Activated T-helper 2 cell treated with anti-CD3 and anti-CD28 coated beads, Interferon-gamma antibody, Interleukin-2, Interleukin-4, amounts not matched to agents 10 μg/mL and 5 μg/mL and 100 μg/mL, durations not matched to agents 14 hours and 24 hours and 36 hours (primary cell): Measurements from ENCODE around the gene EDC3. TPM values are rescaled to one million over a fixed set of nuclear protein-coding genes. Genes with fewer than 3 reads are reported as not detected.

Experiments used
- DNase-seq: peaks from one replicate; pipeline ENCODE4 v3.0.0; 2021; ENCODE audit warnings: low spot score
- H3K27ac Mint-ChIP-seq: one replicate; pipeline ENCODE4 v1.8.0; 2021; ENCODE audit warnings: mixed read lengths
- H3K27me3 Mint-ChIP-seq: one replicate; pipeline ENCODE4 v1.8.0; 2021; ENCODE audit warnings: low read depth, mixed read lengths
- H3K36me3 Mint-ChIP-seq: one replicate; pipeline ENCODE4 v1.8.0; 2021; ENCODE audit warnings: low read depth, mixed read lengths
- H3K4me1 Mint-ChIP-seq: one replicate; pipeline ENCODE4 v1.8.0; 2021; ENCODE audit warnings: low read depth, mixed read lengths
- H3K4me3 Mint-ChIP-seq: one replicate; pipeline ENCODE4 v1.8.0; 2021; ENCODE audit warnings: low read depth, mild to moderate bottlenecking, moderate library complexity, mixed read lengths
- H3K9me3 Mint-ChIP-seq: one replicate; pipeline ENCODE4 v1.8.0; 2021; ENCODE audit warnings: mixed read lengths
- intact Hi-C: fragments of 100-400 bp; cut with micrococcal nuclease; formaldehyde crosslinking; loops from one replicate; pipeline ENCODE4 v1.15.1; 2023
- total RNA-seq: library from RNA; stranded (reverse); gene quantifications from 2 replicates; pipeline ENCODE4 v1.2.3, GENCODE V29; 2022

The EDC3 gene
- total RNA-seq, 1 donor from 2014 or later = 49.3 TPM

DNA sequence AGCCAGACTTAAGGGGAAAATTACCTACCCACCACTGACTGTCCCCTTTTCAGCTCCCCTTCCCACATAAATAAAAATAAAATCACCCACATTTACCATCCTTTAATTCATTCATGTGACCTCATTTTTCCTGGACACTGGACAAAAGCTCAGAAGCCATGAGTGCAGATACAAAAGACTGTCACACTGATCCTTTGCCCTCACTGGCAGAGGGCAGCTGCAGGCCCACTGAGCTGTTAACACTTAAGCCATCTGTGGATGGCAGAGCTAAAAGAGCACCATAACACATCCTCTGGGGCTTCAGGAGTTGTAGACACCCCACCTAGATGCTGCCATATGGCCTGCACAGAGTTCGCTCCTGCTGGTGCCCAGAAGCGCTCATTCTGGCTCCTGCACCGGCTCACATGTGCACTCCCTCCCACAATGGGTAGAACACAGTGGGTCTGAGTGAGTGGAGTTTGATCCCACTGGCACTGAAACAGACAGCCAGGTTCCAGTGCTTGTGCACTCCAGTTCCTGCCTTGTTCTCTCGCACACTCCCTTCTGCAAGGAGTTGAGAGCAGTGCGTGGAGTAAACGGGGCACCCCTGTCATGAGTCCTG lies 38.8 kb downstream of the EDC3 start:
- DNase-seq = no peak
- H3K27ac Mint-ChIP-seq = peak overlapping the region; percentile 47
- peaks cover 35% of the 10 kb centered on the region for H3K4me1 Mint-ChIP-seq
- H3K9me3 Mint-ChIP-seq = no peaks in the 10 kb centered on the region
- intact Hi-C loops = loop anchor here (5.0 kb wide), 1 partner anchor 40 kb away; the partner anchor contains the start of gene EDC3
- no peaks in the 10 kb centered on the region for H3K27me3 Mint-ChIP-seq
- no peak overlapping the region for H3K4me3 Mint-ChIP-seq
- H3K36me3 Mint-ChIP-seq = peaks cover 16% of the 10 kb centered on the region

DNA sequence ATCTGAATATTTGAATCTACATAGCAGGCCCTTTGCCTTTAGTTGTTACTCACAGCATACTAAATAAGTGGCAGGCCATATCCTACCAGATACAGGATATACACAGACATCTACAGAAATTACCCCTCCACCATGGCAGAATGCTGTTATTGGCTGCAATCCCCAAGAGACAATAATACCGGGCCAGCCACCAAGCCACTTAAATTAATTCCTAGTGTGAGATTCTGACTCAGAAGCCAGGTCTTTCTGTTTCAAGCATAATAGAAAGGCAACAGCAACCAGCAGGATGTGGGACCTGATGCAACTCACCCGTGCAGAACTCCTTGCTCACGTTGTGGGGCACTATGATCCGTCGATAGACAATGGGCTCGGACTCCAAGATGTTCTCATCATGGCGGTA lies 40.4 kb downstream of the EDC3 start:
- Mint-ChIP-seq H3K27ac (peak overlapping the region; percentile 63), H3K9me3 (no peaks in the 10 kb centered on the region), H3K4me1 (peaks cover 35% of the 10 kb centered on the region), H3K36me3 (peaks cover 20% of the 10 kb centered on the region), H3K4me3 (no peak overlapping the region), H3K27me3 (no peaks in the 10 kb centered on the region)
- intact Hi-C loops = loop anchor here (5.0 kb wide), 1 partner anchor 42 kb away; the partner anchor contains the start of gene EDC3
- DNase-seq = no peak

DNA sequence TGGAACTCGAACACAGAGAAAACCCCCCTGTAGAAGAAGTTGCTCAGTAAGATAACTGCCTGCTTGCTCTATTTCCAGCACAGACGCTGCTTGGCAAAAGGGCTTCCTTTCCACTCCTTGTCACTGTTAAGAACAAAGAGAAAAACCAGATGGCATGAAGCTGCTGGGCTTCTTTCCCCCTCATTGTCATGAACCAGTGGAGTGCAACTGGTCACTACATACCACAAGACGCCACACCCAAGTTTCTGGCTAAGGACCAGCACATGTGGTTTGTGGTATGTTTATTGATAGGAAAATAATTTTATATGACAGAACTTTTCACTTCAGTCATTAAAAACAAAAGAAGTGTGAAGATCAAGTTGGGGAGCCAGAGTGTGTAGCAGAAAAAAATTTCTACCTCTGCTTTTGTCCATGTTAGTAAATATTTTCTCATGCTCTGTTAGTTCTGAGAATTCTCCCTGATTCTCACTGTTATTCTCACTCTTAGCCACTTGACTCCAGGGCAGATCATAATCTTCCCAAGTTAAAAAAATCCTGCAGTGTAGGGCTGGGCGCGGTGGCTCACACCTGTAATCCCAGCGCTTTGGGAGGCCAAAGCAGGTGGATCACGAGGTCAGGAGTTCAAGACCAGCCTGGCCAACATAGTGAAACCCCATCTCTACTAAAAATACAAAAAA lies 42.3 kb downstream of the EDC3 start:
- H3K27me3 Mint-ChIP-seq = no peaks in the 10 kb centered on the region
- peaks cover 35% of the 10 kb centered on the region for H3K4me1 Mint-ChIP-seq
- H3K4me3 Mint-ChIP-seq = no peak overlapping the region
- no peak for DNase-seq
- intact Hi-C loops = no loop called here
- H3K9me3 Mint-ChIP-seq = no peaks in the 10 kb centered on the region
- no peak overlapping the region for H3K27ac Mint-ChIP-seq
- H3K36me3 Mint-ChIP-seq = peaks cover 22% of the 10 kb centered on the region

DNA sequence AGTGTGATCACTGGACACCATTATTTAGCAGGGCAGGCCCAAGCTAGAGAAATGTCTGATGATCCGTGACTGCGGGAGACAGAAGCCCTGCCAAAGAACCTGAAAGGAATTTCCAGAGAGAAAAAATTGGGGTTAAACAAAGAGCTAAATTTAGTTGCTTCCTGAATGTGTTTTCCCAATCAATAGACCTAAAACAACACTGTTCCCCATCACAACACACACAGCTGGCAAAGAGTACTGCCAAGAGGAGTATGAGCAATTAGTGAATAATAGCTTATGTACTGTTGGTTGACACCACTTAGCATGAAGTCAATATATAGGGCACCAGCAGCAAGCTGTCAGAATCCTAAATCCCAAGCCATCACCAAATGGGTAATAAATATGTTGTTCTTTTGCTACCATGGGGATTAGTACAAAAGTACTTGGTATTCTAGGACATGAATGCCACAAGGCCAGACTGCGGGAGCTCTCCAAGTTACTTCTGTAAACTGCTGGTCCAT lies 44.5 kb downstream of the EDC3 start:
- H3K36me3 Mint-ChIP-seq = peaks cover 23% of the 10 kb centered on the region
- peaks cover 15% of the 10 kb centered on the region for H3K4me1 Mint-ChIP-seq
- no peak overlapping the region for H3K4me3 Mint-ChIP-seq
- intact Hi-C loops = no loop called here
- no peak overlapping the region for H3K27ac Mint-ChIP-seq
- no peak for DNase-seq
- no peaks in the 10 kb centered on the region for H3K9me3 Mint-ChIP-seq
- H3K27me3 Mint-ChIP-seq = no peaks in the 10 kb centered on the region

DNA sequence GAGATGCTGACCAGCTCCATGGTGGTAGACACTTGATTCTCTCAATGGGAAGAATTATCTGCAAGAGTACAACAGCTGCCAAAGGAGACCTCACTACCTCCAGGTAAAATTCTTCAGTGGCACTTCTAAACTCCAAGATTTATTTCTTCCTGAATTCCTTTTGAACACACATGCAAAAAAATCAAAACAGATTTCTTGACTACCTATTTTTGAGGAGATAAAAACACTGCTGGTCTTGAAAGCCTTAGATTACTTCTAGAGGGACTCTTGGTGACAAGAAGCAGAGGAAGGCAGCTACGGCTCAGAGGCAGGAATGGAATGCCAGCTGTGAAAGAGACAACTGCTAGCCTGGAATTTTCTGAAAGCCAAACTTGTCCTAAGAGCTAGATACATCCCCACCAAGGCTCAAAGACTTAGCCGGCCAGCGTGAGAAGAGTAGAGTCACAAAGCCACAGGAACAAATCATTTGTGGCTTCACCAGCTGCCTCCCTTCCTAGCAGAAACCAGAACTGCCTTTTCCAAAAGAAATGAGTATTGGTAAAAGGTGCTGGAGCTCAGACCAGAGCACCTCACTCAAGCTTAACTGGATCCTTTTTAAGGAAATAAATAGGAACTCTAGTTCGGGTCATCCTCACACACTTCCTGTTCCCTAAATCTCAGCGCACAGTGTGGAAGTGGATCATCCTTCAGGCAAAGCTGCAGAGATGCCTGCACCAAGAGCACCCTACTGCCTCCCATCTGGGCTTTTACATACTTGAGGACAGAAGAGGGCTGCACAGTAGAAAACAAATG lies 47.6 kb downstream of the EDC3 start:
- no peak for DNase-seq
- Mint-ChIP-seq H3K4me3 (no peak overlapping the region), H3K27me3 (no peaks in the 10 kb centered on the region), H3K9me3 (no peaks in the 10 kb centered on the region), H3K4me1 (no peaks in the 10 kb centered on the region), H3K36me3 (peaks cover 13% of the 10 kb centered on the region), H3K27ac (no peak overlapping the region)
- intact Hi-C loops = no loop called here

DNA sequence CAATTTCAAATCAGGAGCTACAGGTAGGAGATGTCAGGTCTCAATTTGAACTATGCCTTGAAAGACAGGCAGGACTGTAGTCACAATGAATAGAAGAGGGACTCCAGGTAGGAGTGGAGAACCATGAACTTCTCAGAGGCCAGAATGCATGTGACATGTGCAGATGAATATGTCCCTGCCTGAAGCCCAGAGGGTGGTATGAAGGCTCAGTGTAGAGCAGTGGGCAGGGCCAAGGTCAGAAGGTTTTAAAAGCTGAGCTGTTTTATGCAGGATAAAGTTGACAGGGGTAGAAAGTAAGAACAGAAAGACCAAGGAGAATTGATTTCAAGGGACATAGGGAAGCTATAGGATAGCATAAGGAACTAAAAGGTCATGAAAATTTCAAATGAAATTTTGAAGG lies 49.3 kb downstream of the EDC3 start:
- H3K9me3 Mint-ChIP-seq = no peaks in the 10 kb centered on the region
- H3K27ac Mint-ChIP-seq = no peak overlapping the region
- intact Hi-C loops = no loop called here

DNA sequence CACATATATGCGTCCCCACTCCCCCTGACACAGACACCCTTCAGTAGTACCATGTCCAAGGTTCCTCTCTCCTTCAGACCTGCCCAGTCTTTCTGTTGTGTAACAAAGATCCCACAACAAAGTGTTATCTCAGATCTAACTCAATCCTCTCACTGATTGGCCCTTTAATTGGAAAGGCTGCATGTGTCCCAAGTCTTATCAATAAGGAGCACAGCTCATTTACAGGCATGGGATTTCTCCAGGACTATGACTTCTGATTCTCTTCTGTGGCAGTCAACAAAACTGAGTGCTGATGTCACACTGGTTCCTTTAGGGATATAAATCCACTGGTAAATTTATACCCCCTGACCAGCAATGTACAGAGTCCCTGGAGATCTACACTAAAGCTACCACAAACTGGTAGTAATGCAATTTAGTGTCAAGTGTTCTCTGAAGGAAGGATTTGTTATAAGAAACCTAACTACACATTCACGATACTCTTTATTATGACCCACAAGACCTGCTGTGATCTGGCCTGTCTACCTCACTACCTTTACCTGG lies 52.1 kb downstream of the EDC3 start:
- peaks cover 10% of the 10 kb centered on the region for H3K4me1 Mint-ChIP-seq
- H3K4me3 Mint-ChIP-seq = no peak overlapping the region
- H3K27ac Mint-ChIP-seq = no peak overlapping the region
- DNase-seq = no peak
- peaks cover 23% of the 10 kb centered on the region for H3K36me3 Mint-ChIP-seq
- H3K27me3 Mint-ChIP-seq = no peaks in the 10 kb centered on the region
- intact Hi-C loops = no loop called here
- no peaks in the 10 kb centered on the region for H3K9me3 Mint-ChIP-seq

More for the DNA sequence above, 49.3 kb downstream of the EDC3 start:
- Mint-ChIP-seq H3K36me3 (peaks cover 11% of the 10 kb centered on the region), H3K27me3 (no peaks in the 10 kb centered on the region), H3K4me1 (peaks cover 7% of the 10 kb centered on the region), H3K4me3 (no peak overlapping the region)
- no peak for DNase-seq

DNA sequence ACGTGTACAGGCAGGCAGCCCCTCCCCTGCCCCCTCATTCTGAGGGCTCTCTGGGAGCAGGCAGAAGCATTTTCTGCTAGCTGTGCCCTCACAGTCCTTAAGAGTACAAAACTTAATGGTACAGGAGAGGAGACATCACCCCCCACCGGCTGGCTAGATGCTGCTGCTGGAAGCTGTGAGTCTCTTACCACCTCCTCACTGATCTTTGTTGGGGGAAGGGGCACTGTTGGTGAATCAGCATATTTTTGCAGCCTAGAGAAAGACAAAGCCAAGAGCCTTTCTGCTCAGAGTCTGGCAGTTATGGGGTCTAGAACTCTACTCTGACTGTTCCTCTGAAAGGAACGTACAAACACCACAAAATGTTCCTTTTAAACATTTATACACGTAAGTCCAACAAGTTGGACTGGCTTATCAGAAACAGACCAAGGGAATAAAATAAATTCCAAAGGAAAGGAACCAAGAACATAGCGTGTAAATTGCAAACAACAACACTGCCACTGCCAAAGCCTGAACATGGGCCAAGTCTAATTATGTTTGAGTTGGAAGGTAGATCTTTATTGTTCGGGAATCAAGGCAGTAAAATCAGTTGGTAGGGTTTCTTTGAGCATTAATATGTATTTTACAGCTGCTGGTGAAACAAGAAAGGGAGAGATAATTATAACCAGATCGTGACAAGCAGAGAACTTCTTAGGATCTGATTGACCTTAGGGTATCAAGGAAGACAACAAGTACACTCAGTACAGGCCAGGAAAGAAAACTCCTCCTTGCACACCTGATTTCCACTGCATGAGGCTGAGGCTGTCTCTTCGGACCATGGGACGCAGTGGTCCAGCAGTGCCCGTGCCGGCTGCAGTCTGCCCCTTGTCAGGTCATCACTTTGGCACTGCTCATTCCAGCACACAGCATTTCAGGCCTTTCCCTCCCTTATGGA lies 52.8 kb downstream of the EDC3 start:
- no peak overlapping the region for H3K4me3 Mint-ChIP-seq
- DNase-seq = no peak
- intact Hi-C loops = no loop called here
- peaks cover 26% of the 10 kb centered on the region for H3K36me3 Mint-ChIP-seq
- peaks cover 10% of the 10 kb centered on the region for H3K4me1 Mint-ChIP-seq
- H3K27ac Mint-ChIP-seq = no peak overlapping the region
- no peaks in the 10 kb centered on the region for H3K9me3 Mint-ChIP-seq
- H3K27me3 Mint-ChIP-seq = no peaks in the 10 kb centered on the region

DNA sequence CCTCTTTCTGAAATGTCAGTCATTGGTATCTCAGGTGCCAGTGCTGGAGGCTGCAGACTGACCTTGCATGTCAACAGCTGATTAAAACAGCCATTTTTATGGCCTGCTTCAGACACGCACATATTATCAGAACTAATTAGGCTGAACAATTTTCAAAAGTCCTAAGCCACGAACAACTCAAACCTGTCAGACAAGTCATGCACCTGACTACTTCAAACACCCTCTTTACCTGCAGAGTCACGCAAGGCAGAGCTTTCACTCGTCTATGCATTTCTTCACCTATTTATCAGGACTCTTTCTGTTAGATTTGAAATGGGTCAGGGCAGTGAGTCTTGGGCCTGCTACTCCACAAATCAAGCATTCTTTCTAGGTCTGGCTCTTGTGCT lies 53.5 kb downstream of the EDC3 start:
- Mint-ChIP-seq H3K4me1 (peaks cover 10% of the 10 kb centered on the region), H3K4me3 (no peak overlapping the region), H3K36me3 (peaks cover 29% of the 10 kb centered on the region), H3K27ac (no peak overlapping the region), H3K9me3 (no peaks in the 10 kb centered on the region), H3K27me3 (no peaks in the 10 kb centered on the region)
- intact Hi-C loops = no loop called here
- DNase-seq = no peak

DNA sequence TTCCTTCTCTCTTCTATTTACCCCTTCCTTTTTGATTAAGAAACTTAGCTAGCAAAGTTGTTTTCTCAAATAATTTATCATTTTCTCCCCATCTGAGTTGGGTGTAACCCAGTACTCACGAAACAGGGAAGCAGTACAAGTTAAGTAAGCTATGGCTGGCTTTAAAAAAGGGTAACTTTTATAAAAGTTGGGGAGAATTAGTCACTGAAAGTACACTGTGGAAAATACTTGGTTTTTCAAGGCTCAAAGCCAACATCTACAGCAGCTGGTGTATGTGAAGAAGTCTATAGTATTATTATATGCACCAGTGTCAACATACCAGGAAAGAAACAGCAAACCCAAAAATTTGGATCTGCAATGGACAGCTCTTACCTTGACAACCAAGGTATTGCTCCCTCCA lies 54.7 kb downstream of the EDC3 start:
- DNase-seq = no peak
- H3K4me1 Mint-ChIP-seq = peaks cover 10% of the 10 kb centered on the region
- H3K27me3 Mint-ChIP-seq = no peaks in the 10 kb centered on the region
- H3K36me3 Mint-ChIP-seq = peaks cover 31% of the 10 kb centered on the region
- H3K27ac Mint-ChIP-seq = peak overlapping the region; percentile 38
- no peaks in the 10 kb centered on the region for H3K9me3 Mint-ChIP-seq
- H3K4me3 Mint-ChIP-seq = no peak overlapping the region
- intact Hi-C loops = no loop called here

DNA sequence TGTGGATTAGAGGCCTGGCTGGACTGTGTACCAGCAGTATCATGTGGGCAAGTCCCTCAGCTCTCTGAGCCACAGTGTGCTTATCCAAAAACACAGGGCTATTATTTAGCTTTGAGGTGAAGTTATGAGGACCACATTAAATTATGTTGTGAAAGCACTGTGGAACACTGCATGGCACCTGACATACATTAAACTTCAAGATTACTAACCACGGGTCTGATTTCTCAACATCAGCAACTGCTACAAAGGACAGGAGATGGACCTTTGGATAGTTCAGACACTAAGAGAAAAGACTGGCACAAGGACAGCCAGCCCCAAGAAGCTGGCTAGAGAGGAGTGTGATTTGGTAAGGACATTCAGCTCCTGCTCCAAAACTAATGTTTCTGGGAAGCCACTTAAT lies 58.8 kb downstream of the EDC3 start:
- Mint-ChIP-seq H3K27ac (no peak overlapping the region), H3K36me3 (peaks cover 56% of the 10 kb centered on the region), H3K27me3 (no peaks in the 10 kb centered on the region), H3K4me1 (peaks cover 3% of the 10 kb centered on the region), H3K9me3 (no peaks in the 10 kb centered on the region), H3K4me3 (no peak overlapping the region)
- intact Hi-C loops = loop anchor here (5.0 kb wide), 1 partner anchor 315 kb away; no protein-coding TSS in a partner anchor
- DNase-seq = no peak

DNA sequence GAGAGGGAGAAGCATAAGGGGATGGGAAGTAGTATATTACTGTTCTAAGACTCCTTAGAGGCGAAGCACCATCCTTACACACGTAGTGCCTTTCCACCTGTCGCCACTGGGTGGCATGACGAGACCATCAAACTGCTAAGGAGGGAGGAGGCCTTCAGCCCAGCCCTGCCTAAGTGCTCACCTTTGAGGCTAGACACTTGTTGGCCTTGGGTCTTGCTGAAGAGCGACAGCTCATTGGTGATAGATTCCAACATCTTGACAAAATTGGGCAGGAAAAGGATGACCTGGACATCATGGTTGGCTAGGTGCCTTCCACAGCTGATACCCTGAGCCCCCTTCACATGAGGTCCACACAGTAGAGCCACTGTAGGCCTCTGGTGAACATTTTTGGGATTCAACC lies 60.6 kb downstream of the EDC3 start:
- Mint-ChIP-seq H3K36me3 (peaks cover 52% of the 10 kb centered on the region), H3K9me3 (no peaks in the 10 kb centered on the region), H3K4me3 (no peak overlapping the region), H3K27ac (no peak overlapping the region), H3K4me1 (no peaks in the 10 kb centered on the region), H3K27me3 (no peaks in the 10 kb centered on the region)
- intact Hi-C loops = loop anchor here (1.0 to 5.0 kb wide), 2 partner anchors 134 to 317 kb away; no protein-coding TSS in a partner anchor
- DNase-seq = peak; percentile 61
